ENCODE data around the gene PRSS57. TPM values are rescaled to one million over a fixed set of nuclear protein-coding genes. Genes with fewer than 3 reads are reported as not detected.

The PRSS57 gene
- total RNA-seq, 1 experiment from 2014 or later: not detected

DNA sequence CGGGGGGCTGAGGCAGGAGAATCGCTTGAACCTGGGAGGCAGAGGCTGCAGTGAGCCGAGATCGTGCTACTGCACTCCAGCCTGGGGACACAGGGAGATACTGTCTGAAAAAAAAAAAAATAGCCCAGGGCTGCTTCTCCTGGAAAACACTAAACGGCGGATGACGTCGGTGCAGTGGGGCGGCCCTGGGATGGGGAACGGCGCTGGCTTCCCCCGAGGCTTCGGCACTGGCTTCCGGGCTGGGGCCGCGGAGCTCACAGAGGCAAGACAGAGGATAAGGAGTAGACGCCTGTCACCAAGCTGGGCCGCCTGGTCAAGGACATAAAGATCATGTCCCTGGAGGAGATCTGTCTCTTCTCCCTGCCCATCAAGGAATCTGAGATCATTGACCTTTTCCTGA is 5.0 kb downstream of the PRSS57 start:
- Histone ChIP-seq H4K20me1 (ENCODE audit: low read length) (no peaks in the 10 kb centered on the region), H3K27ac (ENCODE audit: low read length) (no peak overlapping the region), H3K4me3 (ENCODE audit: low read length) (no peak overlapping the region), H3K9ac (ENCODE audit: low read length) (no peak overlapping the region), H3K36me3 (ENCODE audit: low read depth, low read length) (no peaks in the 10 kb centered on the region), H3K79me2 (ENCODE audit: low read length) (no peaks in the 10 kb centered on the region), H3F3A (ENCODE audit: low read length, unreplicated experiment) (no peaks in the 10 kb centered on the region), H2AFZ (ENCODE audit: low read length) (no peak overlapping the region), H3K9me3 (ENCODE audit: low read length) (no peaks in the 10 kb centered on the region), H3K4me1 (ENCODE audit: insufficient read depth, low read length) (no peaks in the 10 kb centered on the region), H3K9me2 (replicated peaks; ENCODE audit: low read length) (no peaks in the 10 kb centered on the region), H3K27me3 (ENCODE audit: low read length) (no peaks in the 10 kb centered on the region), H3K4me2 (ENCODE audit: low read length) (no peak overlapping the region)
- DNase-seq (no peak), ATAC-seq (no peak)
- no TSS peak for BruUV-seq (replicated peaks)
- no peak for TF ChIP-seq EZH2 (IDR thresholded peaks at IDR 0.05; ENCODE audit: low read length, unreplicated experiment)
- TF ChIP-seq EZH2phosphoT487 (IDR thresholded peaks at IDR 0.05; ENCODE audit: borderline replicate concordance, low read length): no peak
- TF ChIP-seq, protein P1, sequence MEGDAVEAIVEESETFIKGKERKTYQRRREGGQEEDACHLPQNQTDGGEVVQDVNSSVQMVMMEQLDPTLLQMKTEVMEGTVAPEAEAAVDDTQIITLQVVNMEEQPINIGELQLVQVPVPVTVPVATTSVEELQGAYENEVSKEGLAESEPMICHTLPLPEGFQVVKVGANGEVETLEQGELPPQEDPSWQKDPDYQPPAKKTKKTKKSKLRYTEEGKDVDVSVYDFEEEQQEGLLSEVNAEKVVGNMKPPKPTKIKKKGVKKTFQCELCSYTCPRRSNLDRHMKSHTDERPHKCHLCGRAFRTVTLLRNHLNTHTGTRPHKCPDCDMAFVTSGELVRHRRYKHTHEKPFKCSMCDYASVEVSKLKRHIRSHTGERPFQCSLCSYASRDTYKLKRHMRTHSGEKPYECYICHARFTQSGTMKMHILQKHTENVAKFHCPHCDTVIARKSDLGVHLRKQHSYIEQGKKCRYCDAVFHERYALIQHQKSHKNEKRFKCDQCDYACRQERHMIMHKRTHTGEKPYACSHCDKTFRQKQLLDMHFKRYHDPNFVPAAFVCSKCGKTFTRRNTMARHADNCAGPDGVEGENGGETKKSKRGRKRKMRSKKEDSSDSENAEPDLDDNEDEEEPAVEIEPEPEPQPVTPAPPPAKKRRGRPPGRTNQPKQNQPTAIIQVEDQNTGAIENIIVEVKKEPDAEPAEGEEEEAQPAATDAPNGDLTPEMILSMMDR (conservative IDR thresholded peaks at IDR 0.05; ENCODE audit: low read depth, low read length): no peak
- POLR2A ChIA-PET (ENCODE audit: unreplicated experiment): no interaction called here
- CTCF ChIA-PET: no interaction called here
- intact Hi-C loops (cut with micrococcal nuclease): no loop called here

DNA sequence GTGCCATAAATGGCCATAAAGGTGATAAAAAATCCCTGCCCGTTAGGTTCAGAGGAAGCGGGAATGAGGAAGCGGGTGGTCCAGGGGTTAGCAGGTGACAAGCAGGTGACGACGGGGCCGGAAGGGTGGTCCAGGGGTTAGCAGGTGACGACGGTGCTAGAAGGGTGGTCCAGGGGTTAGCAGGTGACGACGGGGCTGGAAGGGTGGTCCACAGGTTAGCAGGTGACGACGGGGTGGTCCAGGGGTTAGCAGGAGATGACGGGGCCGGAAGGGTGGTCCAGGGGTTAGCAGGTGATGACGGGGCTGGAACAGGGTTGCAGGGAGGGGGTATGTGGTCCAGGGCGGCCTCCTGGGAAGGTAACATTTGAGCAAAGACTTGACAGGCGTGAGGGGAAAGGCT is 6.3 kb downstream of the PRSS57 start:
- Histone ChIP-seq H4K20me1 (ENCODE audit: low read length) (no peaks in the 10 kb centered on the region), H3K27ac (ENCODE audit: low read length) (no peak overlapping the region), H3F3A (ENCODE audit: low read length, unreplicated experiment) (no peaks in the 10 kb centered on the region), H3K9ac (ENCODE audit: low read length) (no peak overlapping the region), H3K9me3 (ENCODE audit: low read length) (no peaks in the 10 kb centered on the region), H3K4me3 (ENCODE audit: low read length) (no peak overlapping the region), H3K36me3 (ENCODE audit: low read depth, low read length) (no peaks in the 10 kb centered on the region), H3K9me2 (replicated peaks; ENCODE audit: low read length) (no peaks in the 10 kb centered on the region), H3K4me2 (ENCODE audit: low read length) (no peak overlapping the region), H3K79me2 (ENCODE audit: low read length) (no peaks in the 10 kb centered on the region), H3K4me1 (ENCODE audit: insufficient read depth, low read length) (no peaks in the 10 kb centered on the region), H3K27me3 (ENCODE audit: low read length) (no peaks in the 10 kb centered on the region), H2AFZ (ENCODE audit: low read length) (no peak overlapping the region)
- intact Hi-C loops (cut with micrococcal nuclease): no loop called here
- DNase-seq (no peak), ATAC-seq (no peak)
- no TSS peak for BruUV-seq (replicated peaks)
- CTCF ChIA-PET: no interaction called here
- TF ChIP-seq EZH2phosphoT487 (IDR thresholded peaks at IDR 0.05; ENCODE audit: borderline replicate concordance, low read length) (no peak), EZH2 (IDR thresholded peaks at IDR 0.05; ENCODE audit: low read length, unreplicated experiment) (no peak)
- TF ChIP-seq, protein P1 (conservative IDR thresholded peaks at IDR 0.05; ENCODE audit: low read depth, low read length): no peak
- POLR2A ChIA-PET (ENCODE audit: unreplicated experiment): no interaction called here

- Histone ChIP-seq H3F3A (ENCODE audit: low read length, unreplicated experiment) (no peaks in the 10 kb centered on the region), H3K4me2 (ENCODE audit: low read length) (no peak overlapping the region), H3K9ac (ENCODE audit: low read length) (no peak overlapping the region), H3K79me2 (ENCODE audit: low read length) (no peaks in the 10 kb centered on the region), H3K27ac (ENCODE audit: low read length) (no peak overlapping the region), H3K4me1 (ENCODE audit: insufficient read depth, low read length) (no peaks in the 10 kb centered on the region), H3K9me2 (replicated peaks; ENCODE audit: low read length) (no peaks in the 10 kb centered on the region), H3K9me3 (ENCODE audit: low read length) (no peaks in the 10 kb centered on the region), H3K36me3 (ENCODE audit: low read depth, low read length) (no peaks in the 10 kb centered on the region), H3K27me3 (ENCODE audit: low read length) (no peaks in the 10 kb centered on the region), H2AFZ (ENCODE audit: low read length) (no peak overlapping the region), H4K20me1 (ENCODE audit: low read length) (no peaks in the 10 kb centered on the region), H3K4me3 (ENCODE audit: low read length) (no peak overlapping the region)
- TF ChIP-seq EZH2phosphoT487 (IDR thresholded peaks at IDR 0.05; ENCODE audit: borderline replicate concordance, low read length) (no peak), EZH2 (IDR thresholded peaks at IDR 0.05; ENCODE audit: low read length, unreplicated experiment) (no peak)
- TF ChIP-seq, protein P1 (conservative IDR thresholded peaks at IDR 0.05; ENCODE audit: low read depth, low read length): no peak
- ChIA-PET CTCF (no interaction called here), POLR2A (ENCODE audit: unreplicated experiment) (no interaction called here)
- no peak for DNase-seq
- no peak for ATAC-seq
- intact Hi-C loops (cut with micrococcal nuclease): no loop called here
- no TSS peak for BruUV-seq (replicated peaks)
Observed at GRCh38 chr19:688214-688613, 7.0 kb downstream of the PRSS57 start.

All from PC-3 (cell line).